Testis (tissue), 2 donors: ENCODE measurements around the gene P2RY1.

ENCODE experiments used
- POLR2A ChIP-seq: fragments of 450-650 bp; IDR thresholded peaks from one replicate; pipeline ENCODE4 v1.6.1; 2017; ENCODE audit warnings: antibody characterized with exemption, mild to moderate bottlenecking, moderate library complexity
- TF ChIP-seq, protein P1 (sequence below), 3 experiments: fragments of 450-650 bp in 2 of 3; fragments of 200-600 bp in 1 of 3; sonication (generic) in 1 of 3; IDR thresholded peaks; one replicate each; pipeline ENCODE4 v1.5.1; 2016 to 2019; ENCODE audit warnings: antibody characterized with exemption in 3 of 3, mild to moderate bottlenecking in 2 of 3, moderate library complexity in 1 of 3

DNA sequence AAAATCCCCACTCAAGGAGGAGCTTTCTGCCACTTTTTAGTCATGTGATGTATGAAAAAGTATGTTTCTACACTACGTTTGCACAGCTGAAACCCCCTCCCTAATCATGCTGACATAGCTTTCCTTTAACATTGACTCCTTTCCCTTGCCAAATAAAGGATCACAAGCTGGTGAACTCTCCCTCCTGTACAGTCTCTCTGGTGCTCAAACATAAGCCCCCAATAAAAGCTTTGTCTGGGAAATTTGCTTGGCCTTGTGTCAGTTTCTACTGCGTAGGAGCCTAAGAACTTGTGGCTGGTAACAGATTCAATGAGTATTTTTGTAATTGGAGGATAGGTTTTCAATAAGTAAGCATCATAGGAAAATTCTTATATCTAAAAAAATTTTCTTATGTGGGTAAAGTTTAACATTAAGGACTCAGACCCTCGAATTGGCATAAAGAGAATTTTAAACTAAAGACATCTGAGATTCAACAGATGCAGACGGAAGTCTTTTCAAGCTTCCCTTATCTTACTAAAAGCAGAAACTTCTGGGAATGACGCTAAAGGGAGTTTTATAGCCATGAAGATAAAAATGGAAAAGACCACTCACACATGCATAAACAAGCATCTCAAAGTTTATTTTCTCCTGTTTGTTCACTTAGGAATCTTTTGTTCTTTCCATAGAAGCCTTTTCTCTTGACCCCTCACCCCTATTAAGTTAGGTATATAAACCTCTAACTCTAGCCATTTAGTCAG lies 44.1 kb upstream of the P2RY1 start:
- TF ChIP-seq, protein P1, sequence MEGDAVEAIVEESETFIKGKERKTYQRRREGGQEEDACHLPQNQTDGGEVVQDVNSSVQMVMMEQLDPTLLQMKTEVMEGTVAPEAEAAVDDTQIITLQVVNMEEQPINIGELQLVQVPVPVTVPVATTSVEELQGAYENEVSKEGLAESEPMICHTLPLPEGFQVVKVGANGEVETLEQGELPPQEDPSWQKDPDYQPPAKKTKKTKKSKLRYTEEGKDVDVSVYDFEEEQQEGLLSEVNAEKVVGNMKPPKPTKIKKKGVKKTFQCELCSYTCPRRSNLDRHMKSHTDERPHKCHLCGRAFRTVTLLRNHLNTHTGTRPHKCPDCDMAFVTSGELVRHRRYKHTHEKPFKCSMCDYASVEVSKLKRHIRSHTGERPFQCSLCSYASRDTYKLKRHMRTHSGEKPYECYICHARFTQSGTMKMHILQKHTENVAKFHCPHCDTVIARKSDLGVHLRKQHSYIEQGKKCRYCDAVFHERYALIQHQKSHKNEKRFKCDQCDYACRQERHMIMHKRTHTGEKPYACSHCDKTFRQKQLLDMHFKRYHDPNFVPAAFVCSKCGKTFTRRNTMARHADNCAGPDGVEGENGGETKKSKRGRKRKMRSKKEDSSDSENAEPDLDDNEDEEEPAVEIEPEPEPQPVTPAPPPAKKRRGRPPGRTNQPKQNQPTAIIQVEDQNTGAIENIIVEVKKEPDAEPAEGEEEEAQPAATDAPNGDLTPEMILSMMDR (IDR thresholded peaks at IDR 0.05): no peak
- TF ChIP-seq POLR2A: no peak
